Mucosa of descending colon (tissue), 3 donors: Measurements from ENCODE around the gene SLC4A2. TPM values are rescaled to one million over a fixed set of nuclear protein-coding genes. Genes with fewer than 3 reads are reported as not detected.
A peak's percentile ranks its signal among the peaks of the same experiment; 100 is the strongest.

ENCODE experiments used
- ATAC-seq: fragments of 200-7000 bp; cut with Tn5 transposase; one replicate; pipeline ENCODE4 v1.9.1; 2020; ENCODE audit warnings: mild to moderate bottlenecking, moderate library complexity
- DNase-seq, 3 donors: peaks; one replicate each; pipeline ENCODE4 v3.0.0-alpha.2; 2020
- H3K36me3 ChIP-seq: fragments of 200-600 bp; one replicate; pipeline ENCODE4 v1.8.0; 2021; ENCODE audit warnings: low read depth, mild to moderate bottlenecking
- H3K4me1 ChIP-seq: fragments of 200-600 bp; one replicate; pipeline ENCODE4 v1.8.0; 2021; ENCODE audit warnings: low read depth, mild to moderate bottlenecking
- H3K4me3 ChIP-seq: fragments of 200-600 bp; one replicate; pipeline ENCODE4 v1.8.0; 2021; ENCODE audit warnings: mild to moderate bottlenecking
- H3K9me3 ChIP-seq: fragments of 200-600 bp; one replicate; pipeline ENCODE4 v1.8.0; 2021; ENCODE audit warnings: mild to moderate bottlenecking
- CTCF ChIP-seq: fragments of 200-600 bp; IDR thresholded peaks from one replicate; pipeline ENCODE4 v1.8.0; 2022; ENCODE audit warnings: antibody characterized with exemption, mild to moderate bottlenecking
- intact Hi-C, 2 donors: fragments of 100-400 bp; cut with DNase I in 1 of 2; cut with micrococcal nuclease in 1 of 2; formaldehyde crosslinking; loops; one replicate each; pipeline versions ENCODE4 v1.11.0 to v1.11.1; 2022; cut with DNase I, micrococcal nuclease
- total RNA-seq, 3 donors: library from RNA; stranded (reverse); fragmentation: NEBNext Ultra II Directional in 2 of 3; extraction: Animal tissue kit (Norgen Biotek cat#: 25700) in 2 of 3; gene quantifications; one replicate each; pipeline versions ENCODE4 v1.2.1 to v1.2.4, GENCODE V29; 2021 to 2023
- donor health status: DM: no; HTN: no; CAD: no; lungs with moderate emphysema.
- donor health status: DM: no; HTN: no; CAD: no.
- donor health status: DM: no; HTN: yes; CAD: no.

Gene SLC4A2
- total RNA-seq, 3 donors from 2014 or later, result 82.2 to 168 (median 89.5) TPM

GRCh38 chr7:151064993-151065392, 5.6 kb downstream of the SLC4A2 start:
- H3K36me3 ChIP-seq, result peaks cover 5% of the 10 kb centered on the region
- H3K9me3 ChIP-seq, result no peaks in the 10 kb centered on the region
- H3K4me3 ChIP-seq, result no peak overlapping the region
- ATAC-seq (no peak), DNase-seq (no peak)
- peaks cover 22% of the 10 kb centered on the region for H3K4me1 ChIP-seq
- TF ChIP-seq CTCF, result no peak
- intact Hi-C loops, result no loop called here

GRCh38 chr7:151065516-151065915, 6.1 kb downstream of the SLC4A2 start:
- Histone ChIP-seq H3K36me3 (peaks cover 10% of the 10 kb centered on the region), H3K4me3 (no peak overlapping the region), H3K4me1 (peaks cover 17% of the 10 kb centered on the region), H3K9me3 (no peaks in the 10 kb centered on the region)
- TF ChIP-seq CTCF, result no peak
- DNase-seq, result no peak
- intact Hi-C loops, result no loop called here
- no peak for ATAC-seq

GRCh38 chr7:151066273-151066974, 7.0 kb downstream of the SLC4A2 start:
- ATAC-seq (no peak), DNase-seq (no peak)
- H3K4me1 ChIP-seq, result peaks cover 8% of the 10 kb centered on the region
- H3K9me3 ChIP-seq, result no peaks in the 10 kb centered on the region
- peaks cover 10% of the 10 kb centered on the region for H3K36me3 ChIP-seq
- no peak for TF ChIP-seq CTCF
- H3K4me3 ChIP-seq, result no peak overlapping the region
- intact Hi-C loops, result no loop called here

- intact Hi-C loops, result no loop called here
- no peak for TF ChIP-seq CTCF
- Histone ChIP-seq H3K4me3 (no peak overlapping the region), H3K9me3 (no peaks in the 10 kb centered on the region), H3K4me1 (no peaks in the 10 kb centered on the region), H3K36me3 (peaks cover 10% of the 10 kb centered on the region)
- no peak for DNase-seq
- ATAC-seq, result no peak
These were observed 8.8 kb downstream of the SLC4A2 start for GRCh38 chr7:151068069-151068773.

GRCh38 chr7:151069841-151070573, 10.6 kb downstream of the SLC4A2 start:
- no peak for TF ChIP-seq CTCF

More at GRCh38 chr7:151069841-151070573, 10.6 kb downstream of the SLC4A2 start:
- ATAC-seq (peak; percentile 27), DNase-seq (peak in 1 of 3 donors; percentile 47)
- Histone ChIP-seq H3K9me3 (no peaks in the 10 kb centered on the region), H3K4me1 (no peaks in the 10 kb centered on the region), H3K4me3 (no peak overlapping the region), H3K36me3 (peaks cover 10% of the 10 kb centered on the region)
- intact Hi-C loops, result no loop called here
